HG03175 (cell line): ENCODE results near the gene C21orf91.
A peak's percentile ranks its signal among the peaks of the same experiment; 100 is the strongest.

Experiments used
- ATAC-seq: cut with Tn5 transposase; IDR thresholded peaks from one replicate; pipeline ENCODE4 v1.9.1; 2021; ENCODE audit warnings: mild to moderate bottlenecking, moderate library complexity; ENCODE audit not compliant: unreplicated experiment

C21orf91 gene

GRCh38 chr21:17798796-17799195 lies 20.4 kb downstream of the C21orf91 start:
- no peak for ATAC-seq

GRCh38 chr21:17797967-17798366 lies 21.2 kb downstream of the C21orf91 start:
- no peak for ATAC-seq

GRCh38 chr21:17796503-17796902 lies 22.7 kb downstream of the C21orf91 start:
- ATAC-seq = no peak

- no peak for ATAC-seq
Observed at GRCh38 chr21:17796037-17796403, 23.1 kb downstream of the C21orf91 start.

- ATAC-seq = no peak
Observed at GRCh38 chr21:17795146-17796036, 23.8 kb downstream of the C21orf91 start.

- ATAC-seq = no peak
Observed at GRCh38 chr21:17794518-17795145, 24.5 kb downstream of the C21orf91 start.

GRCh38 chr21:17793246-17794123 lies 25.7 kb downstream of the C21orf91 start:
- peak; percentile 74 for ATAC-seq

GRCh38 chr21:17789656-17790055 lies 29.5 kb downstream of the C21orf91 start:
- no peak for ATAC-seq

- no peak for ATAC-seq
Observed at GRCh38 chr21:17789069-17789468, 30.1 kb downstream of the C21orf91 start.

GRCh38 chr21:17786851-17787181 lies 32.3 kb downstream of the C21orf91 start:
- no peak for ATAC-seq

GRCh38 chr21:17786071-17786850 lies 32.9 kb downstream of the C21orf91 start:
- no peak for ATAC-seq

GRCh38 chr21:17785403-17785788 lies 33.8 kb downstream of the C21orf91 start:
- ATAC-seq = no peak

GRCh38 chr21:17784604-17785402 lies 34.4 kb downstream of the C21orf91 start:
- peak; percentile 53 for ATAC-seq

GRCh38 chr21:17784180-17784598 lies 35.0 kb downstream of the C21orf91 start:
- peak; percentile 64 for ATAC-seq

GRCh38 chr21:17783481-17784179 lies 35.5 kb downstream of the C21orf91 start:
- ATAC-seq = peak; percentile 45

- ATAC-seq = no peak
Observed at GRCh38 chr21:17783003-17783402, 36.2 kb downstream of the C21orf91 start.

GRCh38 chr21:17782051-17782450 lies 37.1 kb downstream of the C21orf91 start:
- no peak for ATAC-seq

- no peak for ATAC-seq
Observed at GRCh38 chr21:17781524-17781923, 37.6 kb downstream of the C21orf91 start.

GRCh38 chr21:17780539-17780938 lies 38.6 kb downstream of the C21orf91 start:
- peak; percentile 30 for ATAC-seq
